GM19455 (cell line): ENCODE data around the gene APP.
"Not testable (repeated sequence)": the region's sequence is repeated elsewhere in the genome, so short reads cannot be mapped to it uniquely, and the experiment has no call there.

Source experiments
- ATAC-seq: cut with Tn5 transposase; IDR thresholded peaks from one replicate; pipeline ENCODE4 v1.9.1; 2021; ENCODE audit not compliant: unreplicated experiment

Gene APP

GRCh38 chr21:25953659-25954058 is 216.9 kb downstream of the APP start:
- no peak for ATAC-seq

GRCh38 chr21:25953196-25953595 is 217.4 kb downstream of the APP start:
- no peak for ATAC-seq

- ATAC-seq = no peak
These were observed 218.3 kb downstream of the APP start for GRCh38 chr21:25952306-25952705.

GRCh38 chr21:25949701-25950100 is 220.9 kb downstream of the APP start:
- ATAC-seq = no peak

- ATAC-seq = no peak
These were observed 225.8 kb downstream of the APP start for GRCh38 chr21:25944672-25945213.

- no peak for ATAC-seq
These were observed 226.5 kb downstream of the APP start for GRCh38 chr21:25944082-25944481.

- no peak for ATAC-seq
These were observed 228.4 kb downstream of the APP start for GRCh38 chr21:25942135-25942534.

- ATAC-seq = no peak
These were observed 231.2 kb downstream of the APP start for GRCh38 chr21:25939396-25939761.

- ATAC-seq = no peak
These were observed 231.7 kb downstream of the APP start for GRCh38 chr21:25938658-25939395.

- ATAC-seq = no peak
These were observed 233.8 kb downstream of the APP start for GRCh38 chr21:25936776-25937175.

GRCh38 chr21:25934771-25935224 is 235.8 kb downstream of the APP start:
- ATAC-seq = no peak

GRCh38 chr21:25934130-25934529 is 236.4 kb downstream of the APP start:
- ATAC-seq = no peak

GRCh38 chr21:25931765-25932164 is 238.8 kb downstream of the APP start:
- ATAC-seq = no peak

- no peak for ATAC-seq
These were observed 240.6 kb downstream of the APP start for GRCh38 chr21:25929856-25930520.

- ATAC-seq = no peak
These were observed 243.2 kb downstream of the APP start for GRCh38 chr21:25927195-25927880.

GRCh38 chr21:25925936-25926335 is 244.6 kb downstream of the APP start:
- ATAC-seq = no peak

- ATAC-seq = no peak
These were observed 245.3 kb downstream of the APP start for GRCh38 chr21:25925064-25925800.

GRCh38 chr21:25918152-25918551 is 252.4 kb downstream of the APP start:
- not testable (repeated sequence) for ATAC-seq

- ATAC-seq = no peak
These were observed 254.3 kb downstream of the APP start for GRCh38 chr21:25916226-25916625.

GRCh38 chr21:25913479-25913878 is 257.1 kb downstream of the APP start:
- no peak for ATAC-seq

- ATAC-seq = no peak
These were observed 258.2 kb downstream of the APP start for GRCh38 chr21:25912402-25912746.
